Measurements from ENCODE around the gene CORO7. TPM values are rescaled to one million over a fixed set of nuclear protein-coding genes. Genes with fewer than 3 reads are reported as not detected.
"Not testable (repeated sequence)": the region's sequence is repeated elsewhere in the genome, so short reads cannot be mapped to it uniquely, and the experiment has no call there.

The CORO7 gene
- polyA plus RNA-seq, 1 donor from 2014 or later, result 57.6 TPM

- not testable (repeated sequence) for H4K20me1 ChIP-seq (ENCODE audit: insufficient read depth); H3K79me2 ChIP-seq (replicated peaks; ENCODE audit: insufficient read depth, low read length); H3K27me3 ChIP-seq (ENCODE audit: insufficient read depth, low read depth, low read length); H2AFZ ChIP-seq (ENCODE audit: low read depth, low read length); H3K4me3 ChIP-seq (ENCODE audit: low read length); H3K9ac ChIP-seq (ENCODE audit: low read length); H3K27ac ChIP-seq (ENCODE audit: low read length); H3K9me2 ChIP-seq (ENCODE audit: insufficient read depth, low read length); H3K4me2 ChIP-seq (ENCODE audit: low read length); H3K9me3 ChIP-seq (ENCODE audit: low read length); H3F3A ChIP-seq (ENCODE audit: insufficient read depth, low read length, poor library complexity, severe bottlenecking); H3K36me3 ChIP-seq (ENCODE audit: insufficient read depth, low read length)
Observed at GRCh38 chr16:4344300-4344982, 72.0 kb downstream of the CORO7 start.

GRCh38 chr16:4342866-4343744 is 73.3 kb downstream of the CORO7 start:
- Histone ChIP-seq H3K27me3 (ENCODE audit: insufficient read depth, low read depth, low read length) (no peaks in the 10 kb centered on the region), H3K9me3 (ENCODE audit: low read length) (no peaks in the 10 kb centered on the region), H3K9me2 (ENCODE audit: insufficient read depth, low read length) (no peaks in the 10 kb centered on the region), H3K4me3 (ENCODE audit: low read length) (no peak overlapping the region), H3K4me2 (ENCODE audit: low read length) (no peak overlapping the region), H3K27ac (ENCODE audit: low read length) (no peak overlapping the region), H3K79me2 (replicated peaks; ENCODE audit: insufficient read depth, low read length) (peaks cover 4% of the 10 kb centered on the region), H2AFZ (ENCODE audit: low read depth, low read length) (no peak overlapping the region), H4K20me1 (ENCODE audit: insufficient read depth) (no peaks in the 10 kb centered on the region), H3K9ac (ENCODE audit: low read length) (no peak overlapping the region), H3F3A (ENCODE audit: insufficient read depth, low read length, poor library complexity, severe bottlenecking) (no peaks in the 10 kb centered on the region), H3K36me3 (ENCODE audit: insufficient read depth, low read length) (no peaks in the 10 kb centered on the region)
- TF ChIP-seq POLR2AphosphoS5 (IDR thresholded peaks at IDR 0.05) (no peak), RAD21 (conservative IDR thresholded peaks at IDR 0.05) (no peak), REST (IDR thresholded peaks at IDR 0.05; ENCODE audit: borderline replicate concordance) (no peak), EZH2 (IDR thresholded peaks at IDR 0.05; ENCODE audit: borderline replicate concordance, insufficient read depth, low read length, poor library complexity, severe bottlenecking) (no peak), EP300 (conservative IDR thresholded peaks at IDR 0.05; ENCODE audit: poor library complexity, severe bottlenecking) (no peak), TAF1 (IDR thresholded peaks at IDR 0.05; ENCODE audit: low read depth) (no peak), SMC3 (conservative IDR thresholded peaks at IDR 0.05; ENCODE audit: poor library complexity) (no peak), CTCF (IDR thresholded peaks at IDR 0.05; ENCODE audit: poor library complexity, severe bottlenecking) (no peak), MXI1 (conservative IDR thresholded peaks at IDR 0.05; ENCODE audit: poor library complexity, severe bottlenecking) (no peak)

Data from neural cell (in vitro differentiated cells).